Hematopoietic multipotent progenitor cell treated with erythropoietin and hydrocortisone succinate and interleukin-3 and kit ligand, for 17 days (in vitro differentiated cells): ENCODE measurements around the gene B3GAT1.

Source experiments
- DNase-seq: peaks from one replicate; pipeline ENCODE4 v3.0.0-alpha.2; 2015; ENCODE audit warnings: low spot score

B3GAT1 gene

DNA sequence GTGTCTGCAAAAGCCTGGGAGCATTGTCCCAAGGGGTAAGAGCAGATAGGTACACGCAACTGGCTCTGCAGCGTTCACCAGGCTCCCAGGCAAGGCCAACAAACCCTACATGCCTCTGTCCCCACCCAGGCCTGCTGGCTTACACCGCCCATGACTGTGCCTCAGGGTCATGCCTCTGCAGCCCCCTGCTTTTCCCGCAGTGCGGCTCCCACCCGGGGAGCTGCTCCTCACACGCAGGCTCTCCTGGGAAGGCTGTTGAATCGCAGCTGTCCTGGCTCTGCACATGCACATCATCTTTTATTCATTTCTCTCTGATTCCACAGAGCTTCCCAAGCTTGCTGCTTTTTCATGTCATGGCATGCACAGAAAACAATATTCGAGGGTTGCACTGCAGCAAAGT lies 29.2 kb upstream of the B3GAT1 start:
- no peak for DNase-seq

DNA sequence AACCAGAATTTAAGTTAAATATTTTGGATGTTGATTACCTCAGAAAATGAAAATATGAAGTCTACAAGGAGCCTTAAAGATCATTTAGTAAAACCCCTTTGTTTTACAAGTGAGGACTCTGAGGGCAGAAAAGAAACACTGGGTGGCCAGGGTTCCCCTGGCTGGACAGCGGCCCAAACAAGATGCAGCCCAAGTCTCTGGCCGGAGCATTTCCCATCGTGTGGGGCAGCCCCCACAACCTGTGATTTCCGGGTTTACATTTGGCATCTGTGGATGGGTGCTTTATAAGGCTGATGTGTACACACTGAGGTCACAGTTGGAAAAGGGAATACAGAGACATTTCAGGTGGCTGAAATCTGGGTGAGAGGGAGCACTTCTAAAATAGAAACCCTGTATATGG lies 28.8 kb upstream of the B3GAT1 start:
- no peak for DNase-seq

DNA sequence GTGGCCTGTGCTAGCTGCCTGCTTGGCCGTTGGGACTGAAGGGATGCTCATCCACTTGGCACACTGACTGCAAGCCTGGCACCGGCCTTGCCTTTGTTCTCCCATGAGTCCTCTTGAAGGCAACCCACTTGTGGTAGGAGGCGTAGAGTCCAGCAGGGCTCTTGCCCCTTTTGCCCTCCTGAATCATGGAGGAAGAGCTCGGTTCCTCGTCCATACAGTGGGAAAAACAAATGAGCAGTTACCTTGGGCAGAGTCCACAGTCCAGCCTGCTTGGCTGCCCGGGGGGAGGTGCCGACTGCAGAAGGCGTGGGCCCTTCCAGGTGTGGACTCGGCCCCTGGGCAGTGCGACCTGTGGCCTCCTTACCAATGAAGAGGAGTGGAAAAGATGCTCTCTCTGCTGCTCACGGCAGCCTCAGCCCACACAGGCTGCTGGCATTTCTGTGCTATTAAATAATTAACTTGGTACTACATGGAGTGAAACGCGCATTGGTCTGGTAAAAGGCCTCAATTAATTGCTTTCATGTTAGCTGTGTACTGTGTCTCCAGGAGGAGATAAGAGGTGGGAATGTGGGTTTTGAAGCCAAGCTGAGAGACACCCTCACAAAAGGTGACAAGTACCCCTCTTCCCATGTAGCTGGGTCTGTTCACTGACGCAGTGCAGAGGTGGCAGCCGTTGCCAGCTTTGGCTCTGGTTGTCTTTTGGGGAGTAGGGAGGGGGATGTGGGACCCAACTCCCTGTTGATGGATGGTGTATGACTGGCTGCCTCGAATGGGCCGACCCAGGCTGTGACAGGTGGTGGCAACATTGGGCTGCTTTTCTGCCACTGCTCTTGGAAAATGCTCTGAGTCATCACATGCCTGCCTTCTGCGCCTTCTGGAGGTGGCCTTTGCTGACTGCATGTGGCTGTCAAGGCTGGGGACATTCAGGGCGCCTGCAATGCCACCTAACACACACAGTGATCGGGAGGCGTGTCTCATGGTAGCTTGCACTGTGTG lies 26.8 kb upstream of the B3GAT1 start:
- no peak for DNase-seq

DNA sequence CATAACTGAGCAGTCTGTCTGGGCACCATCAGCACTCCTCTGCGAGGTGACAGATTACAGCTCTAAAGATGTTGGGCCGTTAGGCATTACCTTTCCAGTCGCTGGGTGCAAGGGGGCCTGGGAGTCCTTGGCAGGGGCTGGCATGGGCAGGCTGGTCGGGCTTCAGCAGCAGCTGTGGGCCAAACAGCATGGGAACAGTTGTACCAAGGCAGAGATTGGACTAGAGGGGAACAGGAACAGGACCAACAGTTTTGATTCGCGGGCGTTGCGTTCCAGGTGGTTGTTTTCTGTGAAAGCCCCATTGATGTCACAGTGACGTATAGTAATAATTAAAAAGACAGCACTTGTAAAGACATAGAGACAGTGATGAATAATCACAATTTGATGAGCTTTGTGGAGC lies 25.8 kb upstream of the B3GAT1 start:
- DNase-seq = no peak

GRCh38 chr11:134436781-134437180 lies 24.7 kb upstream of the B3GAT1 start:
- DNase-seq = no peak

GRCh38 chr11:134433806-134434205 lies 21.8 kb upstream of the B3GAT1 start:
- DNase-seq = no peak

GRCh38 chr11:134433251-134433650 lies 21.2 kb upstream of the B3GAT1 start:
- no peak for DNase-seq

- DNase-seq = no peak
These were observed 20.7 kb upstream of the B3GAT1 start for GRCh38 chr11:134432776-134433175.

DNA sequence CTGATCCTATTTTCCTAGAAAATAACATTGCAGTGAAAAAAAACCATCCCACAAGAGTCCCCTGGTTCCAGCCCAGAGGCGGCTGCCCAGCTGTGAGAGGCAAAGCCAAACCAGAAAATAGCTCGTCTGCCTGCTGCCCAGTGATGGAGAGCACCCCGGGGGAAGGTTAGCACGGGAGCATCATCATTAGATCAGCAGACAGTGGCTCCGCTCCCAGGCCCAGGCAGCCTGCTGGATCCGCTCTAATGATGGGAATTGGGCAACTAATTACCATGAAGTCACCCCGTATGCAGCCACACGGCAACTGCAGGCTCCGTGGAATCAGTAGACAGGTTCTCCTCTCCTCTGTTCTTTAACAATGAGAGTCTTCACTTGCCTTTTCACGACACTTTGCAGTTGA lies 17.1 kb upstream of the B3GAT1 start:
- no peak for DNase-seq

- no peak for DNase-seq
These were observed 13.9 kb upstream of the B3GAT1 start for GRCh38 chr11:134425816-134426536.

DNA sequence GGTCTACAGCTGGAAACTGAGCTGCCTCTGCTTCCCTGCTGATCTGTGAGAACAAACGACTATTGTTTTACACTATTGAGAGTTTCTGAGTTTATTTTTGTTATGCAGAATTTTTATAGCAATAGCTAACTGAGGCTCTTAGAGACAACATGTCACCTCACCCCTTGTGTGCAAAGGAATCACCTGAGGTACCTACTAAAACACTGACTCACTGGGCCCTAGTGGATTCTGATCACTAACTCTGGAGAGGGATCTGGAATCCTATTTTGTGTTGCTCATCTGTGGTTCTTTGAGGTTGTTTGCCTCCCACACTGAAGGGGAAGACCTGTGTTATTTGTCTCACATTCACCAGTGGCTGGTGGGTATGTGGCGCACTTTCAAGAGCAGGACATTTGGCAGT lies 13.4 kb upstream of the B3GAT1 start:
- DNase-seq = no peak

GRCh38 chr11:134423106-134423505 lies 11.1 kb upstream of the B3GAT1 start:
- no peak for DNase-seq

DNA sequence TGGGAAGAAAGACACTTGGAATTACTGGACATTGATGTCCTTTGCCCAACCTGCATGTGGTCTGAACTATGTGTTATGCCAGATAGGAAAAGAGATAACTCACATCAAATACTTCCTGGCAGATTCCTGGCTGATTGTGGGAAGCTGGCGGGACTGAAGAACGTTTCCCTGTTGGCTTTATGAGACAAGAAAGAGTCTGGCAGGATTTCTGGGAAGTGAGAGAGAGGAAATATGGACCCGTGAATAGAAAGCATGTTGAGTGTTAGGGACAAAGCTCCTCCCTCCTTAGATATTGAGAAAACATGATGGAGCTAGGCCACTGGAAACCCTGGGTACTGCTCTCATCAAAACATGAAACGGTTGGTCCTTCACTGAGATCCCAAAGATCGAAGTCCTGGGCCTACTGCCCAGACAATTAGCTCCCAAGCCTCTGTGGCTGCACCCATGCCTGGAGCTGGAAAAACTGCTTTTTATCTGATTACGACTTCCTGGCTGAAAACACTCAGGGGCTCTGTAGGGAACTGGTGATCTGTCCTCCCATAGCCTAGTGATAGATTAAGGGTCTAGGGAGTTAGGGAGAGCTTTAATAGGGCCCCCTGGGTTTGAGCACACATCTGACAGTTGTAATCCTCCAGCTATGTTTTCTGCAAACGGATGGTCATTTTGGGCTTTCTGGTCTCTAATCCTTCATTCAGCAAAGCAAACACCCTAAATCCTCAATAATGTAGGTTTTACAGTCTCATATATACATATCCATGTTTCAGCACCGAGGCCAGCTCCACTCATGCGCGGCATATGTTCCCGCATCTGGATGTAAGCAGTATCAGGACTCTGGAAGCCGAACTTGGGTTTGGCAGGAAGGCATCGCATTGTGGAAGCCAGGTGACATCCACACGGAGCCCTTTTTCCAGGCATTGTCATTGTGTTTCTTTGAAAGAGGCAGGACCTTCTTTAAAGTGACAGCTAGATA lies 6.1 kb upstream of the B3GAT1 start:
- no peak for DNase-seq

DNA sequence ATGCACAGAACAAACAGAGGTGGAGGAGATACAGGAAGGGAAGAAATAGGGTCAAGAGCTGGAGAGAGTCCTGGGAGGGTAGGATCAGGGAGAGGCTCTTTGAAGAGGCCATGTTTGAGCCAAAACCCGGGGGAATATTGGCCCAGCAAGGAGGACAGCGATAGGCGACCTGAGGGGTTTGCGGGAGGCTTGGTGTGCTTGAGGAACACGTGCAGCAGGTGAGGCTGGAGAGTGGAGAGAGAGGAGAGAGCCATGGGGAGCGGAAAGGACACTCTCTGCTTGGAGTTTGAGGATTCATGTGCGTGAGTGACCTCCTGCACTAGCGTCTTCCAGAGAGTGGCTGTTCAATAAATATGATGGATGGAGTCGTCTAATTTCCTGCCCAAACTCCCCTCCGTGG lies 4.7 kb upstream of the B3GAT1 start:
- no peak for DNase-seq

DNA sequence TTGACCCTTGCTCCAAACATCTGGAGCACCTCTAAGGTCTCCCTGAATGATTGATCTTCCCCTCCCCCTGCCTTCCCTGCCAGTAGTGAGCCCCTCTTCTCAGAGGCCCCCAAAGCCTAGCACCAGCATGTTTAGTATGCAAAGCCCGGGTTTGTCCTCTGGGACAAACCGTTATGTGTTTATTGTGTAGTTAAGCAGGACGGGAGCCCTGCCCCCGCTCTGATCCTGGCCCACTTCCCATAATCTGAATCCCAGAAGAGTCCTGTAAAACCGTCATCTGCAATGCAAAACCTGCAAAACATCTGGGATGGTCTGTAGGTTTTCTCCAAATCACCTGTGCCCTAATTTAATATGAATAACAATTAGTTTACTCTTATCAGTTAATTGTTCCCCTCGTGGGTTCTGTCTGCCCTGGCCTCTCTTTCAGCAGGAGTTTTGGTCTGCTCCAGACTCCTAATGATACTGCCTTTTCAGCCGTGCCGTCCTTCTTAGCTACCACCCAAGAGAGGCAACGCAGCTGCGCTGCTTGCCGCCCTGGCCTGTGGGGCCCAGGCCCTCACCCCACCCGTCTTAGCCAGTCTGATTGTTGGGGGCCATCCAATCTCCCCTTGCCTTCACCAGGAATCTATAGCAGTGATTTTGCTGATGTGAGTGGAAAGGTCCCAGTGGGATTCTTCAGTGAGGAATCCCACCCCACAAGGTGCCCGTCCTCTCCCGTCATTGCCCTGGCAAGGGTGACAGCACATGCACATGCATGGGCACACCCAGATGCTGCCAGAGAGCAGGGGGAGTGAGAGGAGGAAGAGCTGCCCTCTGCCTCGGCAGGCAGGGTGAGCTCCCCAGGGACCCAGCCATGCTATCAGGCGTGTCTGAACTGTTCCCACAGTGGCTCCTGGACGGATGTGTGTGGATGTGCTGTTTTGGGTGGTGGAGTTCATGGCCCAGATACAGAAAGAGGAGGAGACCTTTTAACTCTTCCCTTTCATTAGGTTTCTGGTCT lies 3.0 kb upstream of the B3GAT1 start:
- no peak for DNase-seq

DNA sequence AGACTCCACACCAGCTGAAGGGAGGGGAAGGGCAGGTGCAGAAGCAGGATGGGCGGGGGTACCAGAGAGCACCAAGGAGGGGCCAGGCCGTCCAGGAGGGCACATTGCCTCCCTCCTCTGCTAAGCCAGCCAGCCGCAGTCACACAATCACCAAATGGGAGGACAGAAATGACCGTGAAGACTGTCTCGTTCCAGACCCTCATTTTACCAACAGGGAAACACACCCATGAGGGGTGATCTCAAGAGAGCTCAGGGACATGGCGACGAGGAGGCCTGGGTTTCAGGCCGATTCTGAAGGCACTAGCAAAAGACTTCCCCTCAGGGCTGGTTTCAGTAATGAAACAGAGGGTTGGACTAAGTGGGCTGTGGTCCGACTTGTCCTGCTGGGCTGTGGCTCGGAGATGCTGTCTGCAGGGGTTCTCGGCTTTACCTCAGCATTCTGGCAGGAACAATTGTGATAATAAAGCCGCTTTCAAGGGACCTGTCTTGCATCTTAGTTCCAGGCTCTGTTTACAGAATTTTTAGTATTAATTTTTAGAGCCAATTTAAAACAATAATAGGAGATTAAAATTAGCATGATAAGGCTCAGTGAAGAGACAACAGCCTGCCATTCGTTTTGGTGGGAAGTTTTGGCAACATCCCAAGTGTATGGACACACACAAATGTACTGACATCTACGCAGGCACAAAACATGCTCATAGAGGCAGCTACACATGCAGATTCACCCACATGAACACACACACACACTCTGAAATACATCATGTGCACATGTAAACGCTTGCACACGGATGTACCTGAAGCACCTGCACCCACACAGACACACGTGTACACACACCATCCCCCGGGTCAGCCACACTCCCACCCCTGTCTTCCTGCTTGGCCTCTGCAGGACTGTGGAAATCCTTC lies 2.0 kb upstream of the B3GAT1 start:
- DNase-seq = no peak

GRCh38 chr11:134413043-134413825 lies 1.2 kb upstream of the B3GAT1 start:
- DNase-seq = no peak

GRCh38 chr11:134410766-134411165 lies 1.3 kb downstream of the B3GAT1 start:
- DNase-seq = no peak
